Glutamatergic neuron (in vitro differentiated cells): ENCODE measurements around the gene CSNK1G2. TPM values are rescaled to one million over a fixed set of nuclear protein-coding genes. Genes with fewer than 3 reads are reported as not detected.

Experiments
- DNase-seq: peaks from one replicate; pipeline ENCODE4 v3.0.0; 2022
- H3K27ac Mint-ChIP-seq: one replicate; pipeline ENCODE4 v1.8.0; 2020; ENCODE audit warnings: mild to moderate bottlenecking, mixed read lengths, inconsistent platforms; ENCODE audit not compliant: unreplicated experiment
- H3K27me3 Mint-ChIP-seq: one replicate; pipeline ENCODE4 v1.8.0; 2020; ENCODE audit warnings: mild to moderate bottlenecking, moderate library complexity, mixed read lengths, inconsistent platforms; ENCODE audit not compliant: unreplicated experiment
- H3K36me3 Mint-ChIP-seq: one replicate; pipeline ENCODE4 v1.8.0; 2020; ENCODE audit warnings: mild to moderate bottlenecking, mixed read lengths, inconsistent platforms; ENCODE audit not compliant: unreplicated experiment
- H3K4me1 Mint-ChIP-seq: one replicate; pipeline ENCODE4 v1.8.0; 2020; ENCODE audit warnings: mild to moderate bottlenecking, low read depth, mixed read lengths, inconsistent platforms; ENCODE audit not compliant: unreplicated experiment
- H3K4me3 Mint-ChIP-seq: one replicate; pipeline ENCODE4 v1.8.0; 2020; ENCODE audit warnings: mild to moderate bottlenecking, mixed read lengths, inconsistent platforms; ENCODE audit not compliant: unreplicated experiment
- H3K9me3 Mint-ChIP-seq: one replicate; pipeline ENCODE4 v1.8.0; 2020; ENCODE audit warnings: mild to moderate bottlenecking, moderate library complexity, mixed read lengths, inconsistent platforms; ENCODE audit not compliant: unreplicated experiment
- total RNA-seq: library from RNA; stranded (reverse); fragmentation: NEBNext Ultra II Directional; extraction: Animal tissue kit (Norgen Biotek cat#: 25700); gene quantifications from one replicate; pipeline ENCODE4 v1.2.1, GENCODE V29; 2021; ENCODE audit not compliant: unreplicated experiment
- TF ChIP-seq, protein P1 (sequence below): fragments of 200-600 bp; sonication (generic); IDR thresholded peaks from one replicate; pipeline ENCODE4 v1.5.0; 2021; ENCODE audit not compliant: partially characterized antibody, unreplicated experiment

The CSNK1G2 gene
- total RNA-seq, 1 donor from 2014 or later = 104 TPM

DNA sequence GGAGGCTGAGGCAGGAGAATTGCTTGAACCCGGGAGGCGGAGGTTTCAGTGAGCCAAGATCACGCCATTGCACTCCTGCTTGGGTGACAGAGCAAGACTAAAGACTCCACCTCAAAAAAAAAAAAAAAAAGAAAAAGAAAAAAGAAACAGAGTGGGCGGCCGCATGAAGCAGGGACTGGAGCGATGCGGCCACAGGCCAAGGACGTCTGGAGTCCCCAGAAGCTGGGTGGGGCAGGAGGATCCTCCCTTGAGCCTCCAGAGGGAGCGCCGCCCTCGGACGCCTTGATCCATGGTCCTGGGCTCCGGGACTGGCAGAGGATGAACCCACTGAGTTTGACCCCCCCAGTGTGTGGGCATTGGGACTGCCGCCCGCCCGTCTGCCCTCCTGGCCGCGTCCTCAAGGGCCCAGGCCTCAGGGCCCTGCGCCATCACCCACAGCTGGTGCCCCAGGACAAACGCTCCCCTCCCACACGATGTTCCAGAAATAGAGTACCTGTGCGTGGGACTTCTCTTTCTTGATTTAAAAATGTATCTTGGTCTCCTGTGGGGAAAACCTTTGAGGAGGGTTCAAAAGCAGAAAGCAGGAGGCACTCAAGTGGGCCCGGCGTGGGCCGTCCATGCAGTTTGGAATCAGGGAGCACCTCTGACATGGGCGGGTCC, 59.0 kb downstream of the CSNK1G2 start:
- no peak overlapping the region for H3K27ac Mint-ChIP-seq
- H3K4me3 Mint-ChIP-seq = no peak overlapping the region
- peaks cover 6% of the 10 kb centered on the region for H3K27me3 Mint-ChIP-seq
- peaks cover 16% of the 10 kb centered on the region for H3K36me3 Mint-ChIP-seq
- H3K9me3 Mint-ChIP-seq = peaks cover 13% of the 10 kb centered on the region
- no peaks in the 10 kb centered on the region for H3K4me1 Mint-ChIP-seq
- TF ChIP-seq, protein P1, sequence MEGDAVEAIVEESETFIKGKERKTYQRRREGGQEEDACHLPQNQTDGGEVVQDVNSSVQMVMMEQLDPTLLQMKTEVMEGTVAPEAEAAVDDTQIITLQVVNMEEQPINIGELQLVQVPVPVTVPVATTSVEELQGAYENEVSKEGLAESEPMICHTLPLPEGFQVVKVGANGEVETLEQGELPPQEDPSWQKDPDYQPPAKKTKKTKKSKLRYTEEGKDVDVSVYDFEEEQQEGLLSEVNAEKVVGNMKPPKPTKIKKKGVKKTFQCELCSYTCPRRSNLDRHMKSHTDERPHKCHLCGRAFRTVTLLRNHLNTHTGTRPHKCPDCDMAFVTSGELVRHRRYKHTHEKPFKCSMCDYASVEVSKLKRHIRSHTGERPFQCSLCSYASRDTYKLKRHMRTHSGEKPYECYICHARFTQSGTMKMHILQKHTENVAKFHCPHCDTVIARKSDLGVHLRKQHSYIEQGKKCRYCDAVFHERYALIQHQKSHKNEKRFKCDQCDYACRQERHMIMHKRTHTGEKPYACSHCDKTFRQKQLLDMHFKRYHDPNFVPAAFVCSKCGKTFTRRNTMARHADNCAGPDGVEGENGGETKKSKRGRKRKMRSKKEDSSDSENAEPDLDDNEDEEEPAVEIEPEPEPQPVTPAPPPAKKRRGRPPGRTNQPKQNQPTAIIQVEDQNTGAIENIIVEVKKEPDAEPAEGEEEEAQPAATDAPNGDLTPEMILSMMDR = no peak
- no peak for DNase-seq

DNA sequence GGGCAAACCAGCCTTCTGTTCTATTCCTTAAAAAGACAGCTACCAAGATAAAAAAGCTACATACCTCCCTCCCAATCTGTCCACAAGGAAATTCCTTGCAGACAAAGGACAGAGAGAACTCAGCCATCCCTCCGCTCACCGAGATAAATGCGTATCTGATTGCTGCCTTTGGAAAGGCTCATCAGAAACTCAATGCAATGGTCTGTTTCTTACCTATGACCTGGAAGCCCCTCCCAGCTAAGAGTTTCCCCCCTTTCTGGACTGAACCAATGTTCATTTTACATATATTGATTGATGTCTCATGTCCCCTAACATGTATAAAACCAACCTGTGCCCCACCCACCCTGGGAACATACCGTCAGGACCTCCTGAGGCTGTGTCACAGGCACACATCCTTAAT, 62.9 kb downstream of the CSNK1G2 start:
- no peaks in the 10 kb centered on the region for H3K36me3 Mint-ChIP-seq
- no peaks in the 10 kb centered on the region for H3K27me3 Mint-ChIP-seq
- TF ChIP-seq, protein P1 = no peak
- H3K4me3 Mint-ChIP-seq = no peak overlapping the region
- no peak overlapping the region for H3K27ac Mint-ChIP-seq
- H3K4me1 Mint-ChIP-seq = no peaks in the 10 kb centered on the region
- DNase-seq = no peak
- H3K9me3 Mint-ChIP-seq = peaks cover 3% of the 10 kb centered on the region

DNA sequence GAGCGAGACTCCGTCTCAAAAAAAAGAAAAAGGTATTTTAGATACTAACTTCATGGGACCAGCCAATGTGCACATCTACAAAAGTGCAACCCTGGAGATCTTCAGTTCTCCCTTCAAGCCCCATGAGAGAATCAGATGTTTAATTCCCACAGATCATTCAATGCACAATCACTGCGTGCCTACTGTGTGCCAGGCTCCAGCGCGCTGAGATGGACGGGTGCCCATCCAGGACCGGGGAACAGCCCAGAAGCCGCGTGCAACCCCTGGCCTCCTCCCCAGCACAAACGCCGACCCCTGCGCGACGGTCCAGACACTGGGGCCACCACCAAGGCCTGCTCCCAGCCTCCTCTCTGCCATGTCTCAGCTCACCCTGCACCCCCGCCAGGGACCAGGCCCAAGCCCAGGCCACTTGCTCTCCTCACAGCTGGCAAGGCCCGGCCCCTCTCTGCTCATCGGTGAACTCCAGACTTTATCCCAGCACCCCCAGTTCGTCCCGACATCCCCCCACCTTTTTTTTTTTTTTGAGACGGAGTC, 69.2 kb downstream of the CSNK1G2 start:
- Mint-ChIP-seq H3K4me1 (no peaks in the 10 kb centered on the region), H3K36me3 (no peaks in the 10 kb centered on the region), H3K27me3 (peaks cover 2% of the 10 kb centered on the region), H3K27ac (no peak overlapping the region), H3K9me3 (peaks cover 3% of the 10 kb centered on the region), H3K4me3 (no peak overlapping the region)
- DNase-seq = no peak
- TF ChIP-seq, protein P1 = no peak

DNA sequence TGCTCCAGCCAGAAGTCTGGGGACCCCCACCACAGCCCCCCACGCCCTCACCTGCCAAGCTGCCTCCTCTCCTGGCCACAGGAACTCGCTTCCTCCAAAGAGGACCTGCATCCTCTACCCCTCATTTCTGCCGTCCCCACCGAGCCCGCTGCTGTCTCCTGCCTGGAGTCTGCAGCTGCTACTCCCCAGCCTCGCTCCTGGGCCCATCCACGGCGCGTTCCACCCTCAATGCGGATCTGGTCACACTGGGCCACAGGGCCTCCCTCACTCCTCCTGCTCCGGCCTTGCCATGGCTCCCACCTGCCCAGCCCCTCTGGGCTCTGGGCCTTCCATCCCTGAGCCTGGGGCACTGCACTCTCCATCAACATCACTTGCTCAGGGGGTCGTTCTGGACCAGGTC, 70.2 kb downstream of the CSNK1G2 start:
- Mint-ChIP-seq H3K4me3 (no peak overlapping the region), H3K27me3 (peaks cover 2% of the 10 kb centered on the region), H3K9me3 (peaks cover 3% of the 10 kb centered on the region), H3K27ac (no peak overlapping the region), H3K4me1 (no peaks in the 10 kb centered on the region), H3K36me3 (no peaks in the 10 kb centered on the region)
- TF ChIP-seq, protein P1 = no peak
- no peak for DNase-seq

DNA sequence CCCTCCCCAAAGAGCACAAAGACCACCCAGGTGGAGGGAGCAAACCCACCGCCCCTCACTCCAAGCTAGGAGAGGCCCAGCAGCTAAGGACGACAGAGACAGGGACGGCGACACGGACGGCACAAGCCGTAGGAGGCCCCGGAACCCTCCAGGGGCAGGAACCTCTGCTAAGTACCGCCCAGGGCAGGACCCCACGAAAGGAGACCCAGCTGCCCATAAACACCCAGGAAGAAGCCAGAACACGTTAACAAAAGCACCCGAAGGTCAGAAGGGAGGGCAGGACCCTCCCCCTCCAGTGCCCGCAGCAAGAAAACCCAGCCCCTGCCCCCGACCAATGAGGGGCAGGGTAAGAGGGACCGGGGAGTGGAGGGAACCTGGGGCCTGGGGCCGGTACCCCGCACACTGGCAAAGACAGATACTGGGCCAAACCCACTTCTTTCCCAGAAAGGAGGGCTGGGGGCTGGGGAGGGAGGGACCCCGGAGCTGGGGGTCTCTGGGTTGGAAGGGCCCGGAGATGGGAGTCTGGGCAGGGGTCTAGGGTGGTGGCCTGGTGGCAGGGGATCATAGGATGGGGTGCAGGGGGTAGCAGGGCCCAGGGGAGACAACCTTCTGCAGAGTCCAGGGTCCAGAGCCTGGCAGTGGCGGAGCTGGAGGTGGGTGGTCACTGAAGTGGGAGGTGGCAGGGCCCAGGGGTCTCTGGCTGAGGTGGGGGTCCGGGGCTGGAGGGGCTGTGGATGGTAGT, 72.1 kb downstream of the CSNK1G2 start:
- H3K4me1 Mint-ChIP-seq = no peaks in the 10 kb centered on the region

More for the DNA sequence above, 72.1 kb downstream of the CSNK1G2 start:
- Mint-ChIP-seq H3K4me3 (peak overlapping the region; percentile 42), H3K27ac (no peak overlapping the region), H3K9me3 (peaks cover 3% of the 10 kb centered on the region), H3K27me3 (peaks cover 2% of the 10 kb centered on the region), H3K36me3 (no peaks in the 10 kb centered on the region)
- no peak for DNase-seq
- TF ChIP-seq, protein P1 = no peak
